Hepatocyte (in vitro differentiated cells): ENCODE data around the gene SLC48A1. TPM values are rescaled to one million over a fixed set of nuclear protein-coding genes. Genes with fewer than 3 reads are reported as not detected.

ENCODE experiments used
- DNase-seq: peaks from one replicate; pipeline ENCODE4 v3.0.0-alpha.2; 2016; ENCODE audit warnings: low spot score
- H2AFZ ChIP-seq: fragments of 200-600 bp; sonication (generic); 2 replicates; pipeline ENCODE4 v1.6.0; 2016; ENCODE audit warnings: antibody characterized with exemption, mild to moderate bottlenecking
- H3K27ac ChIP-seq: fragments of 200-600 bp; sonication (generic); 2 replicates; pipeline ENCODE4 v1.5.1; 2016; ENCODE audit warnings: mild to moderate bottlenecking
- H3K27me3 ChIP-seq: fragments of 200-600 bp; sonication (generic); 2 replicates; pipeline ENCODE4 v1.6.1; 2016
- H3K36me3 ChIP-seq: fragments of 200-600 bp; sonication (generic); replicated peaks from 2 replicates; pipeline ENCODE4 v1.5.1; 2016; ENCODE audit warnings: low read depth; ENCODE audit not compliant: insufficient read depth
- H3K4me1 ChIP-seq: fragments of 200-600 bp; sonication (generic); 2 replicates; pipeline ENCODE4 v1.5.1; 2016; ENCODE audit warnings: mild to moderate bottlenecking, moderate library complexity; ENCODE audit not compliant: insufficient read depth
- H3K4me2 ChIP-seq: fragments of 200-600 bp; sonication (generic); 2 replicates; pipeline ENCODE4 v1.6.0; 2016
- H3K4me3 ChIP-seq: fragments of 200-600 bp; sonication (generic); 2 replicates; pipeline ENCODE4 v1.5.1; 2016; ENCODE audit warnings: mild to moderate bottlenecking
- H3K79me2 ChIP-seq: fragments of 200-600 bp; sonication (generic); 2 replicates; pipeline ENCODE4 v1.6.0; 2017; ENCODE audit warnings: mild to moderate bottlenecking
- H3K9me2 ChIP-seq: fragments of 200-600 bp; sonication (generic); replicated peaks from 2 replicates; pipeline ENCODE4 v1.6.0; 2017; ENCODE audit warnings: mild to moderate bottlenecking; ENCODE audit not compliant: insufficient read depth
- H3K9me3 ChIP-seq: fragments of 200-600 bp; sonication (generic); 2 replicates; pipeline ENCODE4 v1.5.1; 2016; ENCODE audit warnings: low read depth, mild to moderate bottlenecking
- H4K20me1 ChIP-seq: fragments of 200-600 bp; sonication (generic); 2 replicates; pipeline ENCODE4 v1.6.0; 2016; ENCODE audit warnings: mild to moderate bottlenecking; ENCODE audit not compliant: insufficient read depth, poor library complexity, severe bottlenecking
- EZH2 ChIP-seq: fragments of 200-600 bp; sonication (generic); IDR thresholded peaks from 2 replicates; pipeline ENCODE4 v1.6.1; 2016; ENCODE audit warnings: antibody characterized with exemption, mild to moderate bottlenecking, borderline replicate concordance
- EZH2phosphoT487 ChIP-seq: fragments of 200-600 bp; sonication (generic); IDR thresholded peaks from one replicate; pipeline ENCODE4 v1.6.1; 2018; ENCODE audit warnings: antibody characterized with exemption, mild to moderate bottlenecking, low read depth, moderate library complexity; ENCODE audit not compliant: unreplicated experiment, severe bottlenecking
- WGBS: methylation state at CpG from one replicate; pipeline ENCODE4 v1.1.6; 2016; ENCODE audit warnings: low lambda C conversion rate; ENCODE audit errors: missing lambda C conversion rate; 5-methylcytosine and 5-hydroxymethylcytosine counted together
- polyA plus RNA-seq: library from polyadenylated mRNA; unstranded; fragments of >200 nt; fragmentation: Nextera tagmentation; extraction: Ambion mirVana; gene quantifications from 2 replicates; pipeline ENCODE4 v1.2.1, GENCODE V29; 2016
- total RNA-seq: library from RNA; depleted of rRNA; stranded (reverse); fragments of >200 nt; gene quantifications from 2 replicates; pipeline ENCODE4 v1.2.3, GENCODE V29; 2014
- TF ChIP-seq, protein P1 (sequence below): fragments of 200-600 bp; sonication (generic); IDR thresholded peaks from 2 replicates; pipeline ENCODE4 v1.5.1; 2016; ENCODE audit warnings: antibody characterized with exemption, mild to moderate bottlenecking; ENCODE audit not compliant: poor library complexity

Gene SLC48A1
- total and polyA plus RNA-seq, 2 experiments from 2014 or later, result 11.2 to 22.6 TPM

GRCh38 chr12:47795814-47796411 lies 22.9 kb downstream of the SLC48A1 start:
- Histone ChIP-seq H3K4me1 (no peaks in the 10 kb centered on the region), H3K9me2 (no peaks in the 10 kb centered on the region), H3K4me2 (no peak overlapping the region), H2AFZ (no peak overlapping the region), H3K9me3 (no peaks in the 10 kb centered on the region), H3K4me3 (no peak overlapping the region), H3K79me2 (peaks cover 10% of the 10 kb centered on the region), H3K36me3 (no peaks in the 10 kb centered on the region), H3K27me3 (no peaks in the 10 kb centered on the region), H4K20me1 (peaks cover 20% of the 10 kb centered on the region), H3K27ac (no peak overlapping the region)
- WGBS, result 94% methylated on average over 20 of the region's 22 CpGs
- TF ChIP-seq EZH2, result no peak
- no peak for DNase-seq

DNA sequence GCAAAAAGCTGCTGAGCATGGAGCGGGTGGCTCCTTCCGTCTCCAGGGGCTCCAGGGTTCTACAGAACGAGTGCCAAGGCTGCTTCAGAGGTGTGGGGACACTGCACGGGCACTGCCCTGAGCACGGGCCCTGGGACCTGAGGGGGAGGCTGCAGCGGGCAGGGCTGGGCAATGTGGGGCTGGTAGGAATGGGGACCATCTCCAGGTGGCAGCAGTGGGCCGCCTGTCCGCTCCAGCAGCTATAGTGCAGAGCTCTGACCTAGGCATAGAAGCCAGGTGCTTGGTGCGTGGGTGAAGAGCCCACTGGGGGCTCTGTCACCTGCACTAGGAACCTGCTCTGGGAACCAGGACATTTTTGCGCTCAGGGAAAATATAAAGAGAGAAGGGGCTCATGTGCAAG lies 24.4 kb downstream of the SLC48A1 start:
- Histone ChIP-seq H3K4me2 (no peak overlapping the region), H3K9me3 (no peaks in the 10 kb centered on the region), H3K9me2 (no peaks in the 10 kb centered on the region), H3K36me3 (no peaks in the 10 kb centered on the region), H3K27me3 (no peaks in the 10 kb centered on the region), H3K4me1 (no peaks in the 10 kb centered on the region), H4K20me1 (peaks cover 27% of the 10 kb centered on the region), H2AFZ (no peak overlapping the region), H3K27ac (no peak overlapping the region), H3K4me3 (no peak overlapping the region), H3K79me2 (peaks cover 26% of the 10 kb centered on the region)
- no peak for DNase-seq
- TF ChIP-seq EZH2phosphoT487, result no peak
- TF ChIP-seq, protein P1, sequence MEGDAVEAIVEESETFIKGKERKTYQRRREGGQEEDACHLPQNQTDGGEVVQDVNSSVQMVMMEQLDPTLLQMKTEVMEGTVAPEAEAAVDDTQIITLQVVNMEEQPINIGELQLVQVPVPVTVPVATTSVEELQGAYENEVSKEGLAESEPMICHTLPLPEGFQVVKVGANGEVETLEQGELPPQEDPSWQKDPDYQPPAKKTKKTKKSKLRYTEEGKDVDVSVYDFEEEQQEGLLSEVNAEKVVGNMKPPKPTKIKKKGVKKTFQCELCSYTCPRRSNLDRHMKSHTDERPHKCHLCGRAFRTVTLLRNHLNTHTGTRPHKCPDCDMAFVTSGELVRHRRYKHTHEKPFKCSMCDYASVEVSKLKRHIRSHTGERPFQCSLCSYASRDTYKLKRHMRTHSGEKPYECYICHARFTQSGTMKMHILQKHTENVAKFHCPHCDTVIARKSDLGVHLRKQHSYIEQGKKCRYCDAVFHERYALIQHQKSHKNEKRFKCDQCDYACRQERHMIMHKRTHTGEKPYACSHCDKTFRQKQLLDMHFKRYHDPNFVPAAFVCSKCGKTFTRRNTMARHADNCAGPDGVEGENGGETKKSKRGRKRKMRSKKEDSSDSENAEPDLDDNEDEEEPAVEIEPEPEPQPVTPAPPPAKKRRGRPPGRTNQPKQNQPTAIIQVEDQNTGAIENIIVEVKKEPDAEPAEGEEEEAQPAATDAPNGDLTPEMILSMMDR, result peak; percentile 24
- 91% methylated on average over 10 of the region's 10 CpGs for WGBS

DNA sequence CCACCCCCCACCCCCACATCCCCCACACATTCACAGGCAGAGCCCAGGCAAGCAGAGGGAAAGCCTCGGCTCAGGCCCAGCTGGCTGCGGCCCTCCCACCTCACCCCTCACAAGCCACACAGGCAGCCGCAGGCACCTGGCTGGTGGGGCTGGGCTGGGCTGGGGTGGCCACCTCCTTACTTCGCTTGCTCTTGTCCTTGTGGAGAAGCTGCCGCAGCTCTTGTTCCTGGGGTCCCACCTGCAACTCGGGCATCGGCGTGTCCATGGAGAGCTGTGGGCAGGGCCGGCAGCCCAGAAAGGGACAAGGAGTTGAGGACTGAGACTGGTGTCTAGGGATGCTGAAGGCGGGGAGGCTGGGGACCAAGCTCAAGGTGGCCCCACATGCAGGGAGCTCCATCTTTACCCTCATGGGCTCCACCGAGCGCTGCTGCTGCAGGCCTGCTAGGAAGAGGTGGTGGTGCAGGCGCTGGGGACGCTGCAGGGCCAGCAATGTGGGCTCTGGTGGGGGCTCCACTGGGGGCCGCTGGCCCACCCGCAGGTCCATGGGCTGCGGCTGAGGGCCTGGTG lies 25.4 kb downstream of the SLC48A1 start:
- DNase-seq, result no peak
- Histone ChIP-seq H3K27ac (no peak overlapping the region), H4K20me1 (peaks cover 37% of the 10 kb centered on the region), H3K79me2 (peaks cover 36% of the 10 kb centered on the region), H3K9me2 (no peaks in the 10 kb centered on the region), H3K4me2 (no peak overlapping the region), H3K9me3 (no peaks in the 10 kb centered on the region), H3K36me3 (no peaks in the 10 kb centered on the region), H3K4me1 (no peaks in the 10 kb centered on the region), H3K27me3 (no peaks in the 10 kb centered on the region), H3K4me3 (no peak overlapping the region), H2AFZ (no peak overlapping the region)
- WGBS, result 95% methylated on average over 17 of the region's 17 CpGs
- TF ChIP-seq, protein P1, result no peak
- TF ChIP-seq EZH2 (no peak), EZH2phosphoT487 (no peak)

GRCh38 chr12:47799357-47799955 lies 26.4 kb downstream of the SLC48A1 start:
- 90% methylated on average over 7 of the region's 7 CpGs for WGBS
- H3K9me2 ChIP-seq, result no peaks in the 10 kb centered on the region
- no peaks in the 10 kb centered on the region for H3K9me3 ChIP-seq
- peaks cover 43% of the 10 kb centered on the region for H4K20me1 ChIP-seq
- no peak overlapping the region for H3K27ac ChIP-seq
- H3K36me3 ChIP-seq, result no peaks in the 10 kb centered on the region
- no peak overlapping the region for H3K4me2 ChIP-seq
- no peak overlapping the region for H2AFZ ChIP-seq
- H3K4me1 ChIP-seq, result no peaks in the 10 kb centered on the region
- H3K79me2 ChIP-seq, result peaks cover 46% of the 10 kb centered on the region
- TF ChIP-seq EZH2phosphoT487, result no peak
- no peak for TF ChIP-seq EZH2
- TF ChIP-seq, protein P1, result no peak
- no peaks in the 10 kb centered on the region for H3K27me3 ChIP-seq
- H3K4me3 ChIP-seq, result no peak overlapping the region
- DNase-seq, result no peak
